C4-2B (cell line): ENCODE data around the gene ZNF532.

Experiments
- ZFX ChIP-seq: fragments of 450-650 bp; IDR thresholded peaks from 2 replicates; pipeline ENCODE4 v1.6.1; 2017
- TF ChIP-seq, protein P1 (sequence below): fragments of 450-650 bp; conservative IDR thresholded peaks from 2 replicates; pipeline ENCODE4 v1.5.1; 2017; ENCODE audit warnings: mild to moderate bottlenecking

- TF ChIP-seq, protein P1, sequence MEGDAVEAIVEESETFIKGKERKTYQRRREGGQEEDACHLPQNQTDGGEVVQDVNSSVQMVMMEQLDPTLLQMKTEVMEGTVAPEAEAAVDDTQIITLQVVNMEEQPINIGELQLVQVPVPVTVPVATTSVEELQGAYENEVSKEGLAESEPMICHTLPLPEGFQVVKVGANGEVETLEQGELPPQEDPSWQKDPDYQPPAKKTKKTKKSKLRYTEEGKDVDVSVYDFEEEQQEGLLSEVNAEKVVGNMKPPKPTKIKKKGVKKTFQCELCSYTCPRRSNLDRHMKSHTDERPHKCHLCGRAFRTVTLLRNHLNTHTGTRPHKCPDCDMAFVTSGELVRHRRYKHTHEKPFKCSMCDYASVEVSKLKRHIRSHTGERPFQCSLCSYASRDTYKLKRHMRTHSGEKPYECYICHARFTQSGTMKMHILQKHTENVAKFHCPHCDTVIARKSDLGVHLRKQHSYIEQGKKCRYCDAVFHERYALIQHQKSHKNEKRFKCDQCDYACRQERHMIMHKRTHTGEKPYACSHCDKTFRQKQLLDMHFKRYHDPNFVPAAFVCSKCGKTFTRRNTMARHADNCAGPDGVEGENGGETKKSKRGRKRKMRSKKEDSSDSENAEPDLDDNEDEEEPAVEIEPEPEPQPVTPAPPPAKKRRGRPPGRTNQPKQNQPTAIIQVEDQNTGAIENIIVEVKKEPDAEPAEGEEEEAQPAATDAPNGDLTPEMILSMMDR: no peak
- no peak for TF ChIP-seq ZFX
Observed at GRCh38 chr18:58943896-58944295, 79.2 kb downstream of the ZNF532 start.
